Activated CD4-positive, alpha-beta T cell treated with anti-CD3 and anti-CD28 coated beads, Interleukin-2, Interleukin-6, amounts not matched to agents 100 ng/mL and 50 ng/mL, durations not matched to agents 16 hours and 8 hours (primary cell): ENCODE results near the gene IGF2.

ENCODE experiments used
- DNase-seq: peaks from one replicate; pipeline ENCODE4 v3.0.0-alpha.2; 2020

The IGF2 gene

DNA sequence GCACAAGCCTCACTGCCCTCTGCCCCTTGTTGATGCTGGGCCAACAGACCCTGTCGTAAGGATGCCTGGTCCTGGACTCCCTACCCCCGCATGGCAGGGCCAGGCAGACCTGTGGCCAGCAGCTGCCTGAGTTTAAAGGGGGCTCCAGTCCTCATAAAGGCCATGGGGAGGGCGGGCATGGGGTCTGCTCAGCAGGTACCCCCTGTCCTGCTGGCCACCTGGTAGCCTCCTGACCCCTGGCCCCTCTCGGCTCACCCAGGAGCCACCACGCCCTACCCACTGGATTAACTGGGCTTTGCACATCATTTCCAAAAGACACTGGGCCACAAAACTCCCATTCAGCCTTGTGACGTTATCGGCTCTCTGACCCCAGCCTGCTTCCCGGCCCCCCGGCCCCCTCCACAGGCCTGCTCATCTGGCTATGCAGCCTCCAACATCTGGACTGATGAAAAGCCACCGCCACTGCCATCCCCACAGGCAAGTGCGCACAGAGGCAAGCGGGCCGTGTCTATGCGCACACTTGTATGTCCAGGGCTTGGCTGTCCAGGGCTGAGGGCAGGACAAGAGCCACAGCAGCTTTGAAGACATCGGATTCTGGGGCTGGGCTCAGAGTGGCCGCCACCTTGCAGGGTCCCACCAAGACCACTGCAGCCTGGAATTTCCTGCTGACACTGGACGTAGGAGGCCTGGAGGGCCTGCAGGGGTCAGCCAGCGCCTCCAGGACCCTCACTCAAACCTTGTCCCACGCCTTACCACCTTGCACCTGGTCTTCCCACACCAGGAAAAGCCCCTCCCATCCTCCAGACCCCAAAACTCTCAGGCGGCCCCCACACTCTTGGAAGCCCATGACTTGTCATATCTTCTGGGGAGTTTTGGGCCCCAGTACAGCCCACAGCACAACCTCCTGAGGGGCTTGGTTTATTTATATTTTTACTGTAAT is 48.7 kb downstream of the IGF2 start:
- DNase-seq: no peak

DNA sequence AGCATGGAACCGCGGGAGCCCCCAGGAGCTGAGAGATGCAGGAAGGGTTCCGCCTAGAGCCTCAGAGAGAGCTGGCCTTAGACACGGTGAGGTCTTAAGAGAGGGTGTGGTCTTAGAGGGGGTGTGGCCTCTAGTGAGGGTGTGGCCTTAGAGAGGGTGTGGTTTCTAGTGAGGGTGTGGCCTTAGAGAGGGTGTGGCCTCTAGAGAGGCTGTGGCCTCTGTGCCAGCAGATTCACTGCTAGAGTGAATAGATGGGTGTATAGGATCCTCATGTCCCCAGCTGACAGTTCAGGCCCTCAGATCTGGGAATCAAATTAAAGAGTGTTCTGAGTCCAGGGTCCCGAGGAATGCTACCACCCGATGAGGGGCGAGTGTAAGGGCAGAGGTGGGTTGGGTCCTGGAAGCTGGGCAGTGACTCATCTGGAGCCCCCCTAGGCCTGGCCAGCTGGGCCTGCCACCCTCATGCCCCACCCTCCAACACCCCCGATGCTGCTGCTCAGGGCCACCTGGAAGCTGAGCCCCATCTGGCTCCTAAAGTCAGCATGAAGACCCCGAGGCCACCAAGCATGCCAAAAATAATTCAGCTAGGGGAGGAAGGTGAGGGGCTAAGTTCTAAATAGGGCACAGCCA is 49.5 kb downstream of the IGF2 start:
- peak; percentile 62 for DNase-seq

DNA sequence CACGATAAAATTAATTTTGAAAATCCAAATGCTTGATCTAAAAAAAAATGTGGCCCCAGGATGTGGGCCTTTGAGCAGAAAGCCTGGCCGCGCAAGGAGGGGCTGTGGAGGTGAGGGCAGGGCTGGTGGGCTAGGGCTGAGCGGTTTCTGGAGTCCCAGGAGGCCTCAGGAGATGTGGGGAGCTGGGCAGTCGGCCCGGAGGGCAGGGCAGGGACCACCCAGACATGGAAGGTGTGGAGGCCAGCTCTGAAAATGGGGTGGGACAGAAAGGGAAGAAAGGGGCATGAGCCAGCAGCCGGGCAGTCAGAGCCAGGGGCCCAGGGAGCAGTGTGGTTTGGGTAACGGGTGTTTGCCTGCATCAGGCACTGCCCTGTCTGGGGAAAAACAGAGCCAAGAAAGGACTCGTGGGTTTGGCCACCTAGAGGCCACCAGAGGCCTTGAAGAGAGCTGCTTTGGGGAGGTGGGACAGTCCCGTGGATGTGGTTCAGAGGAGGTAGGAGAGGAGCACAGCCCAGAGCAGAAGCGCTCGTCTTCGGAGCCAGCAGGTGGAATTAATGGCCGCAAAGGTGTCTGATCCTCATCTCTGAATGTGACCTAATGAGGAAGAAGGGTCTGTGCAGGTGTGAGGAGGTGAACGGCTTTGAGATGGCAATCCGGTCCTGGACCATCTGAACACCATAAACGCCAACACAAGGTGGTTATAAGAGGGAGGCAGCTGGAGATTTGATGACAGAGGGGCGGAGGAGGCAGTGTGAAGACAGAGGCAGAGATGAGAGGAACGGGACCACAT is 50.2 kb downstream of the IGF2 start:
- DNase-seq: no peak

DNA sequence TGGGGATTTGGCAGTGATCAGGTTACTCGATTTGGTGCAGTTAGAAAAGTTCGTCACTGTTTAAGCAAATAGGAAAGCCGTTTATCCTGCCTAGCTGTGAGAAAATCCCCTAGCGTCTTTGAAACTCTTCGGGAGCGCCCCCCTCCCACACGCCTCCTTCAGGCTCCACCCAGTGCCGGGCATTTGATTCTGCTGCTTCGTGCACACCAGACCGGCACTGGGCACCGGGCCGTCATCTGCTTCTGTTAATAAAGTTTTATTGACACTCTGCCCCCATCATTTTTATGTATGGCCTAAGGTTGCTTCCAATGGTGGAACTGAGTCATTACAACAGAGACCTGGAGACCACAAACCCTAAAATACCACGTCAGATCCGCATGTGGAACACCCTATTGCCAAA is 50.9 kb downstream of the IGF2 start:
- peak; percentile 6 for DNase-seq

DNA sequence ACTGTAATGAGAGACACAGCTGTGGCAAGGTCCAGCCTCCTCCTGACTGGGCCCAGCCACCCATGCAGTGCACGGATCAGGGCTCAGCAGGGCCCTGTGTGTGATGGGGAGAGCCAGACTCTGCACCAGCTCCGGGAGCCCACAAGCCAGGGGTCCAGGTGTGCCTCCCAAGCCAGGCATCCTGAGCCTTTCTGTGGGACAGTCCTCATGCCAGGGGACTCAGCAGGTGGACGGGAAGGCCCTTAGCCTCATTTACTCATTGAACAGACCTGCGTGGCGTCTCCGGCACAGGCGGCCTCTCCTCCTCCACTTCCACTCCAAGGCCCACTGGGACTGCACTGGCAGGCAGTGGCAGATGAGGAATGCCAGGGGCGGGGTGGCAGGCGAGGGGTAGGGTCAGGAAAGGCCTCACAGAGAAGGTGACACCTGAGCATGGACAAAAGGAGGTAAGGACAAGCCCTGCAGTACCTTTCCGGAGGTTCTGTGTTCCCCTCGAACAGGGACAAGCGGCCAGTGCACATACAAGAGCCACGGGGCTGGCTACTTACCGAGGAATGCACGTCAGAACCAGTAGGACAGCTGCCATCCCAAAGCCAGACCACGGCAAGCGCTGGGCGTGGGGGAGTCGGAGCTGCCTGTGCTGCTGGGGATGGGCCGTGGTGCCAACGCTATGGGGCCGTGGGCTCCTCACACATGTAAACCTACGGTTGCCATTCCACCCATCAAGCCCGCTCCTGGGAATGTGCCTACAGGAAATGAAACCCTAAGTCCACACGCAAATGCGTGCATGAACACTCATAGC is 52.7 kb downstream of the IGF2 start:
- no peak for DNase-seq

DNA sequence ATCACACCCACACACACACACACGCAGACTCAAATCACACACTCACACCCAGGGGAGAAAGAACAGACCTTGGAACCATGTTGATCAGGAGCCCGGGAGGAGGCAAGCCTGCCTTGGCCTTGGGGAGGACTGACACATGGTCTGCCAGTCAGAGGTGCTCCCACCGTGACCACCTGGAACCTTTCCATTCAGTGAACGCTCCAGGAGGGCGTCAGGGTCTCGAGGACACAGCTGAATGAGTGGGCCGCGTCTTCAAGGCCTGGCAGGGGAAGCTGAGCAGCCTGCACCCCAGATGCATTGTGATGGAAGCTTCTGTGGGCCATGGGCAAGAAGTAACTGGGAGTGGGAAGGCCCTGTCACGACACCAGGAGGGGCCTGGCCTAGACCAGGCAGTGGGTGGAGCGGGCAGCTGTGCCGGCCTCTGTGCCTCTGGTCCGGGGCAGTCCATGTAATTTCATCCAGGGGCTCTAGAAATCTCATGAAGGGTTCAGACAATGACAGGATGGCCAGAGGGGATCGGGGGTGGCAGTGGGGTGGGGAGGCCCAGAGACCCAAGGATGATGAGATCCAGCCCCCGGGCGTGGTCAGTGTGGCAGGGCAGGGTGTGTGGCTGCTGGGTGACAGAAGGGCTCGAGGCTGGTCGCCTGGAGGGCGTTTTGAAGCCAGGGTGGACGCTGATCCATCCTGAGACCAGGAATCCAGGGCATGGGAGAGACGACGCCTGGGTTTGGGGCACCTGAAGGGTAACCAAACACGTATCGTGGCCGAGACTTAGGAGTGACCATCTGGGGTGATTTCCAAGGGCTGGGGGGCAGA is 53.7 kb downstream of the IGF2 start:
- no peak for DNase-seq

DNA sequence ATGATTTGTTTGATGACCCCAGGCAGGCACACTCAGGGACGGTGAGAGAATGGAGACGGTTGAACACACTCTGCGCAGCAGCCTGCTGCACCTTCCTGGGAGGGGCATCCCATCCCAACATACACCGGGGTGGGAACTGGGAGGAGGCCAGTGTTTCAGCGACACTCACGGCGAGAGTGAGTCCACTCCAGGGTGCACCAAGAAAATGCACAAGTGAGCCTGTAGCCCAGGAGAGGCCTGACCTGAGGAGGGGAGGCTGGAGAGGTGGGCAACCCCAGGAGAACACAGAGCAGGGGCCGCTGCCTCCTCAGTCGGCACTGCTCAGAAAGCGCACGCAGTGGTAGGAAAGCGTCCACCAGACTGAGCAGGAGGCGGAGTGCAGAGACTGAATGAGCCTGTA is 54.5 kb downstream of the IGF2 start:
- no peak for DNase-seq
